ENCODE data around the gene GTF2F2. TPM values are rescaled to one million over a fixed set of nuclear protein-coding genes. Genes with fewer than 3 reads are reported as not detected.

GTF2F2 gene
- polyA plus RNA-seq, 1 donor (not counting 4 experiments of a cell fraction or from before 2014, with no cell fraction given), result 55.5 TPM

GRCh38 chr13:45109102-45109720 lies 11.1 kb upstream of the GTF2F2 start:
- Histone ChIP-seq H3K36me3 (ENCODE audit: control insufficient read depth in 2 of 2, extremely low read depth in 1 of 2, insufficient read depth in 2 of 2, low read length in 2 of 2) (no peaks in the 10 kb centered on the region), H2AFZ (ENCODE audit: control insufficient read depth, low read length) (peak overlapping the region; percentile 2), H3K9me1 (ENCODE audit: control insufficient read depth, extremely low read depth, insufficient read depth, low read length) (no peaks in the 10 kb centered on the region), H3K27me3 (ENCODE audit: control insufficient read depth, extremely low read depth, insufficient read depth, low read length) (no peaks in the 10 kb centered on the region), H3K79me2 (ENCODE audit: control insufficient read depth, insufficient read depth, low read length) (no peaks in the 10 kb centered on the region), H3K27ac (ENCODE audit: control insufficient read depth, insufficient read depth, low read length) (no peak overlapping the region), H3K4me3 (ENCODE audit: control insufficient read depth in 2 of 3, extremely low read depth in 1 of 3, insufficient read depth in 2 of 3, low read depth in 1 of 3, low read length in 3 of 3) (no peak overlapping the region), H3K4me1 (ENCODE audit: control insufficient read depth, extremely low read depth, insufficient read depth, low read length) (peaks cover 5% of the 10 kb centered on the region), H3K9me3 (ENCODE audit: control insufficient read depth, low read depth, low read length) (no peaks in the 10 kb centered on the region), H4K20me1 (ENCODE audit: control insufficient read depth, extremely low read depth, insufficient read depth, low read length) (no peaks in the 10 kb centered on the region), H3K4me2 (ENCODE audit: control insufficient read depth, extremely low read depth, insufficient read depth, low read depth, low read length) (peak overlapping the region; percentile 48), H3K9ac (ENCODE audit: control insufficient read depth, extremely low read depth, insufficient read depth, low read length) (no peak overlapping the region)
- TF ChIP-seq EZH2 (IDR thresholded peaks at IDR 0.05; ENCODE audit: low read length) (no peak), CTCF (optimal IDR thresholded peaks at IDR 0.05 in 1 of 3, IDR thresholded peaks at IDR 0.05 in 1 of 3, conservative IDR thresholded peaks at IDR 0.05 in 1 of 3; ENCODE audit: extremely low read depth in 1 of 3, insufficient read depth in 2 of 3, low read length in 3 of 3) (no peak)
- DNase-seq (ENCODE audit: low read depth, low spot score) (no peak), FAIRE-seq (no peak)
- dilution Hi-C loops (cut with MboI; ENCODE audit: extremely low pct_ligation_motif_present, low sequenced_read_pairs), result no loop called here

- no peaks in the 10 kb centered on the region for H3K79me2 ChIP-seq (ENCODE audit: control insufficient read depth, insufficient read depth, low read length)
- H3K4me1 ChIP-seq (ENCODE audit: control insufficient read depth, extremely low read depth, insufficient read depth, low read length), result peaks cover 5% of the 10 kb centered on the region
- DNase-seq (ENCODE audit: low read depth, low spot score) (no peak), FAIRE-seq (peak; percentile 76)
- H3K27me3 ChIP-seq (ENCODE audit: control insufficient read depth, extremely low read depth, insufficient read depth, low read length), result no peaks in the 10 kb centered on the region
- H3K9ac ChIP-seq (ENCODE audit: control insufficient read depth, extremely low read depth, insufficient read depth, low read length), result no peak overlapping the region
- H3K9me3 ChIP-seq (ENCODE audit: control insufficient read depth, low read depth, low read length), result no peaks in the 10 kb centered on the region
- TF ChIP-seq CTCF (optimal IDR thresholded peaks at IDR 0.05 in 1 of 3, IDR thresholded peaks at IDR 0.05 in 1 of 3, conservative IDR thresholded peaks at IDR 0.05 in 1 of 3; ENCODE audit: extremely low read depth in 1 of 3, insufficient read depth in 2 of 3, low read length in 3 of 3) (no peak), EZH2 (IDR thresholded peaks at IDR 0.05; ENCODE audit: low read length) (no peak)
- H3K27ac ChIP-seq (ENCODE audit: control insufficient read depth, insufficient read depth, low read length), result no peak overlapping the region
- H2AFZ ChIP-seq (ENCODE audit: control insufficient read depth, low read length), result peak overlapping the region; percentile 63
- H3K4me3 ChIP-seq (ENCODE audit: control insufficient read depth in 2 of 3, extremely low read depth in 1 of 3, insufficient read depth in 2 of 3, low read depth in 1 of 3, low read length in 3 of 3), result no peak overlapping the region
- H3K9me1 ChIP-seq (ENCODE audit: control insufficient read depth, extremely low read depth, insufficient read depth, low read length), result no peaks in the 10 kb centered on the region
- peak overlapping the region; percentile 42 for H3K4me2 ChIP-seq (ENCODE audit: control insufficient read depth, extremely low read depth, insufficient read depth, low read depth, low read length)
- no peaks in the 10 kb centered on the region for H4K20me1 ChIP-seq (ENCODE audit: control insufficient read depth, extremely low read depth, insufficient read depth, low read length)
- dilution Hi-C loops (cut with MboI; ENCODE audit: extremely low pct_ligation_motif_present, low sequenced_read_pairs), result no loop called here
- H3K36me3 ChIP-seq (ENCODE audit: control insufficient read depth in 2 of 2, extremely low read depth in 1 of 2, insufficient read depth in 2 of 2, low read length in 2 of 2), result no peaks in the 10 kb centered on the region
Measured at GRCh38 chr13:45113233-45114224, 6.8 kb upstream of the GTF2F2 start.
